ENCODE results near the gene TRHDE. TPM values are rescaled to one million over a fixed set of nuclear protein-coding genes. Genes with fewer than 3 reads are reported as not detected.

Gene TRHDE
- total RNA-seq, 1 experiment from 2014 or later, result not detected

DNA sequence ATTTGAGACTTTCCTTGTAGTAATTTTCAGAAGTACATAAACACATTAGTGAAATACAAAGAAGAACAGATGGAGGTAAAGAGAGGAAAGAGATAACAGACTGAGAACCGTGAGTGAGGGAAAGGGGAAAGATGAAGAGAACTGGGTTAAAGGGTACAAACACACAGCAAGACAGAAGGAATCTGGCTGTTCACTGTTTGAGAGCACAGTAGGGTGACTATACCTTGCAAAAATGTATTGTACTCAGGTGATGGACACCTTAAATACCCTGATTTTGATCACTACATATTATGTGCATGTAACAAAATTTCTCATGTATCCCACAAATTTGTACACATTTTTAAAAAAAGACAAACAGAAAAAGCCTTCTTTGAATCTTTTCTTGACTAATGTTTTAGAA lies 2.7 kb upstream of the TRHDE start:
- Histone ChIP-seq H3K4me3 (ENCODE audit: low read depth, low read length) (no peak overlapping the region), H3K27me3 (replicated peaks; ENCODE audit: control insufficient read depth, insufficient read depth, low read length) (no peaks in the 10 kb centered on the region), H3K4me1 (no peaks in the 10 kb centered on the region), H3K9me3 (no peaks in the 10 kb centered on the region), H3K36me3 (ENCODE audit: control insufficient read depth, insufficient read depth, low read length) (no peaks in the 10 kb centered on the region)
- Mint-ChIP-seq H3K4me3 (ENCODE audit: unreplicated experiment) (no peak overlapping the region), H3K9me3 (ENCODE audit: unreplicated experiment) (no peaks in the 10 kb centered on the region), H3K27me3 (ENCODE audit: insufficient read depth, unreplicated experiment) (no peaks in the 10 kb centered on the region), H3K4me1 (ENCODE audit: low read depth, unreplicated experiment) (no peaks in the 10 kb centered on the region), H3K36me3 (ENCODE audit: insufficient read depth, unreplicated experiment) (no peaks in the 10 kb centered on the region), H3K27ac (ENCODE audit: unreplicated experiment) (no peak overlapping the region)
- CTCF ChIA-PET, result no interaction called here
- POLR2A ChIA-PET, result no interaction called here
- TF ChIP-seq, protein P1, sequence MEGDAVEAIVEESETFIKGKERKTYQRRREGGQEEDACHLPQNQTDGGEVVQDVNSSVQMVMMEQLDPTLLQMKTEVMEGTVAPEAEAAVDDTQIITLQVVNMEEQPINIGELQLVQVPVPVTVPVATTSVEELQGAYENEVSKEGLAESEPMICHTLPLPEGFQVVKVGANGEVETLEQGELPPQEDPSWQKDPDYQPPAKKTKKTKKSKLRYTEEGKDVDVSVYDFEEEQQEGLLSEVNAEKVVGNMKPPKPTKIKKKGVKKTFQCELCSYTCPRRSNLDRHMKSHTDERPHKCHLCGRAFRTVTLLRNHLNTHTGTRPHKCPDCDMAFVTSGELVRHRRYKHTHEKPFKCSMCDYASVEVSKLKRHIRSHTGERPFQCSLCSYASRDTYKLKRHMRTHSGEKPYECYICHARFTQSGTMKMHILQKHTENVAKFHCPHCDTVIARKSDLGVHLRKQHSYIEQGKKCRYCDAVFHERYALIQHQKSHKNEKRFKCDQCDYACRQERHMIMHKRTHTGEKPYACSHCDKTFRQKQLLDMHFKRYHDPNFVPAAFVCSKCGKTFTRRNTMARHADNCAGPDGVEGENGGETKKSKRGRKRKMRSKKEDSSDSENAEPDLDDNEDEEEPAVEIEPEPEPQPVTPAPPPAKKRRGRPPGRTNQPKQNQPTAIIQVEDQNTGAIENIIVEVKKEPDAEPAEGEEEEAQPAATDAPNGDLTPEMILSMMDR (IDR thresholded peaks at IDR 0.05; ENCODE audit: insufficient read depth in 1 of 2, low read depth in 1 of 2, low read length in 1 of 2, severe bottlenecking in 1 of 2, unreplicated experiment in 1 of 2), result no peak
- intact Hi-C loops (cut with micrococcal nuclease; ENCODE audit: unreplicated experiment), result no loop called here
- no TSS peak for BruUV-seq (replicated peaks)
- DNase-seq, result no peak

DNA sequence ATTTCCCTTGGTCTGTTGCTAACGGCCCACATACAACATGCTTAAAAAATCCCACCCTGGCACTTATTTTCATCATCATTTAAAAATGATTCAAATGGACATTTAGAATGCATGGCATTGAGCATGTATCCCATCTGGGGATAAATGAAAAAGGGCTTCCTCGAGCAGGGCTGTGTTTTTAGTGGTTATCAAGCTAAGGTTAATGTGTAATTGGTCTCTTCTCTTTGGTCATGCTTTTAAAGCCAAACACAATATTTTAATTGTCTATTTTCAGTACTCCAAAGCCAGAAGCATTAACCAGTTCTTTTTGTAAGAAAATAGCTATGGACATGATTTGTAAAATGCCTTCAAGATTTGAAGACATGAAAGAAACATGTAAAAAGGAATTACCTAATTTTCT lies 1.9 kb upstream of the TRHDE start:
- Mint-ChIP-seq H3K36me3 (ENCODE audit: insufficient read depth, unreplicated experiment) (no peaks in the 10 kb centered on the region), H3K27ac (ENCODE audit: unreplicated experiment) (no peak overlapping the region), H3K4me3 (ENCODE audit: unreplicated experiment) (no peak overlapping the region), H3K9me3 (ENCODE audit: unreplicated experiment) (no peaks in the 10 kb centered on the region), H3K4me1 (ENCODE audit: low read depth, unreplicated experiment) (no peaks in the 10 kb centered on the region), H3K27me3 (ENCODE audit: insufficient read depth, unreplicated experiment) (no peaks in the 10 kb centered on the region)
- ChIA-PET CTCF (no interaction called here), POLR2A (no interaction called here)
- BruUV-seq (replicated peaks), result no TSS peak
- no peak for DNase-seq
- H3K36me3 ChIP-seq (ENCODE audit: control insufficient read depth, insufficient read depth, low read length), result no peaks in the 10 kb centered on the region
- intact Hi-C loops (cut with micrococcal nuclease; ENCODE audit: unreplicated experiment), result no loop called here
- H3K9me3 ChIP-seq, result no peaks in the 10 kb centered on the region
- no peaks in the 10 kb centered on the region for H3K27me3 ChIP-seq (replicated peaks; ENCODE audit: control insufficient read depth, insufficient read depth, low read length)
- TF ChIP-seq, protein P1 (IDR thresholded peaks at IDR 0.05; ENCODE audit: insufficient read depth in 1 of 2, low read depth in 1 of 2, low read length in 1 of 2, severe bottlenecking in 1 of 2, unreplicated experiment in 1 of 2), result no peak
- H3K4me3 ChIP-seq (ENCODE audit: low read depth, low read length), result no peak overlapping the region
- H3K4me1 ChIP-seq, result no peaks in the 10 kb centered on the region

DNA sequence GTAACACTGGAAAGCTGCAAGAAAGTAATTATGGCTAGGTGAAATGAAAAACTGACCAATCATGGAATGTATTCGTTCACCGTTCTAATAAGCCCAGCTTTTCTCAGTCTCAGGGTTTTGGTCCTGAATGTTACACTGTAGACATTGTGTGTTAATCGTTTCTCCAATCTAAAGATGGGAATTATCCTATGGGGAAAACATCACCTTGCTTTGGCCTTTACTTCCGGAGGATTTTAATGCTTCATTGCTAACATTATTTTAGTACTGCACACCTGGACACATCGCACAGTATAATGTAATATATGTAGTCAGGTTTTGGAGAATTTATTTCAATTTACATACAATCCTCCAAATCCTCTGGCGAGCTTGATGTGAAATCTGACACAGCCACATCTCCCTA lies 1.2 kb upstream of the TRHDE start:
- no peaks in the 10 kb centered on the region for H3K4me1 Mint-ChIP-seq (ENCODE audit: low read depth, unreplicated experiment)
- H3K27me3 Mint-ChIP-seq (ENCODE audit: insufficient read depth, unreplicated experiment), result no peaks in the 10 kb centered on the region
- Histone ChIP-seq H3K4me1 (no peaks in the 10 kb centered on the region), H3K4me3 (ENCODE audit: low read depth, low read length) (no peak overlapping the region), H3K36me3 (ENCODE audit: control insufficient read depth, insufficient read depth, low read length) (no peaks in the 10 kb centered on the region), H3K27me3 (replicated peaks; ENCODE audit: control insufficient read depth, insufficient read depth, low read length) (no peaks in the 10 kb centered on the region), H3K9me3 (no peaks in the 10 kb centered on the region)
- TF ChIP-seq, protein P1 (IDR thresholded peaks at IDR 0.05; ENCODE audit: insufficient read depth in 1 of 2, low read depth in 1 of 2, low read length in 1 of 2, severe bottlenecking in 1 of 2, unreplicated experiment in 1 of 2), result no peak
- no peaks in the 10 kb centered on the region for H3K9me3 Mint-ChIP-seq (ENCODE audit: unreplicated experiment)
- no peaks in the 10 kb centered on the region for H3K36me3 Mint-ChIP-seq (ENCODE audit: insufficient read depth, unreplicated experiment)
- no peak overlapping the region for H3K27ac Mint-ChIP-seq (ENCODE audit: unreplicated experiment)
- no peak overlapping the region for H3K4me3 Mint-ChIP-seq (ENCODE audit: unreplicated experiment)
- ChIA-PET CTCF (no interaction called here), POLR2A (no interaction called here)
- no peak for DNase-seq
- BruUV-seq (replicated peaks), result no TSS peak
- intact Hi-C loops (cut with micrococcal nuclease; ENCODE audit: unreplicated experiment), result no loop called here

Data from Caco-2 (cell line).